OCI-LY3 (cell line): Measurements from ENCODE around the gene LMX1A.

ENCODE experiments used
- CTCF ChIP-seq: fragments of 200-600, 300-600 bp; sonication (generic); IDR thresholded peaks from 2 replicates; pipeline ENCODE4 v1.5.1; 2014; ENCODE audit warnings: antibody characterized with exemption, low read length, low read depth
- EZH2phosphoT487 ChIP-seq: fragments of 200-600 bp; shearing (Covaris generic); IDR thresholded peaks from 2 replicates; pipeline ENCODE4 v1.6.1; 2018; ENCODE audit warnings: antibody characterized with exemption, mixed run types, low read depth

- no peak for TF ChIP-seq CTCF
- TF ChIP-seq EZH2phosphoT487, result no peak
Observed at GRCh38 chr1:165351863-165352441, 4.6 kb downstream of the LMX1A start.
